H4 (cell line): ENCODE data around the gene POU5F2. TPM values are rescaled to one million over a fixed set of nuclear protein-coding genes. Genes with fewer than 3 reads are reported as not detected.

Experiments
- DNase-seq: peaks from one replicate; pipeline ENCODE4 v3.0.0-alpha.2; 2015; ENCODE audit warnings: low spot score
- total RNA-seq: library from RNA; depleted of rRNA; stranded (reverse); fragments of >200 nt; shearing (Covaris generic); gene quantifications from 2 replicates; pipeline ENCODE4 v1.2.3, GENCODE V29; 2014; rRNA removed

Gene POU5F2
- 0.04 TPM in 1 of 2 replicates, not detected in the other for total RNA-seq

- no peak for DNase-seq
Observed at GRCh38 chr5:93741136-93741811, at the start of gene POU5F2. TSS of gene POU5F2 (minus strand) at chr5:93741600. CDS start at chr5:93741563, 37 bp downstream.

DNA sequence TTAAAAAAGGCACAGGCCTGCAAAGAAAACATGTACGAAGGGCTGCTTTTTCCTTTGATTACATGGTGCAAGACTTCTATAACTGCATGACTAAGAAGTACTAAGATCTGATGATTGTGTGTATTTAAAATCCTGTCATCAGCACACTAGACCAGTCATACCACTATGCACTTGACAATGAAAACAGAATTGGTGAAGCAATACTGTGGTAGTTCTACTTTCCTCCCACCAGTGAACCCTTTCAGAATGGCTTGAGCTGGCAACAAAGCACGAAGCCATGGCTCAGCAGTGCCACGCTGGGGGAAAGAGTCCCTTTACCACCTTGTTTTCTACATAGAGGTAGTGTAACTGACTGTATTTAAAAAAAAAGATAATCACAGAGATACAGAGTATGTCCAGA lies 49.0 kb upstream of the POU5F2 start:
- no peak for DNase-seq

- DNase-seq: peak; percentile 55
Observed at GRCh38 chr5:93789173-93790067, 48.0 kb upstream of the POU5F2 start.

- DNase-seq: no peak
Observed at GRCh38 chr5:93787598-93787997, 46.2 kb upstream of the POU5F2 start.

DNA sequence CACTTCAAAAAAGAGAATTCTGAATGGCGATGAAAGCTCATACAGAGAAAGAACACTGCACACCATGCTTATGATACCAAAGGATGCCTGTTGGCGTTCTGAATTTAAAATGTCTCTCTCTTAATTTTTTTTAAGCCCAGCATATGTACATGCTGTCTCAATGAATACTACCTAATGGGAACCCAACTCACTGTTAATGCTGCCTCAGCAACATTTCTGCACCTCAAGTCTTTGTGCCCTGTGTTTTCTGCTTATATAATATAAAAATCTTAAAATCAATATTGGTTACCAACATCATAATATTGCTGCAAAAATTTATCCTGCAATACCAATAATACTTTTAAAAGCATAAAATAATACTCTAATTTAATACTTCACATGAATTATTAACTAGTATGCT lies 44.1 kb upstream of the POU5F2 start:
- no peak for DNase-seq

GRCh38 chr5:93782978-93783377 lies 41.6 kb upstream of the POU5F2 start:
- DNase-seq: no peak

- no peak for DNase-seq
Observed at GRCh38 chr5:93777620-93778019, 36.2 kb upstream of the POU5F2 start.

- DNase-seq: no peak
Observed at GRCh38 chr5:93756372-93756771, 15.0 kb upstream of the POU5F2 start.

DNA sequence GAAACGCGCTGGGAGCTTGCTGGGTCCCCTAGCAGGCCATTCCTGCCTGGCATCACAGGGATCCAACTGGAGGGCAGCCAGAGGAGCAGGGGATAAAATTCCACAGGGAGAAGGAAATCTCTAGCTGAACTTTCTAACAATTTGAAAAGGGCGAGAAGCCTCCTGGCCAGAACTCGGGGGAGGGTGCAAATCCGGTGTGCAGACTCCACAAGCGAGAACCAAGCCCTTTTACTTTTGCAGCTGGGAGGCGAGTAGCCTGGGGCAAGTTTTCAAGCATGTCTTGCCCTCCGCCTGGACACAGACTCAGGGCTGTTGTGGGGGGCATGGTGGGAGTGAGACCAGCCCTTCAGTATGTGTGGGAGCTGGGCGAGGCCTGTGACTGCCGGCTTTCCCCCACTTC lies 14.3 kb upstream of the POU5F2 start:
- no peak for DNase-seq

GRCh38 chr5:93748875-93749397 lies 7.5 kb upstream of the POU5F2 start:
- no peak for DNase-seq

GRCh38 chr5:93746406-93747056 lies 5.1 kb upstream of the POU5F2 start:
- DNase-seq: no peak

DNA sequence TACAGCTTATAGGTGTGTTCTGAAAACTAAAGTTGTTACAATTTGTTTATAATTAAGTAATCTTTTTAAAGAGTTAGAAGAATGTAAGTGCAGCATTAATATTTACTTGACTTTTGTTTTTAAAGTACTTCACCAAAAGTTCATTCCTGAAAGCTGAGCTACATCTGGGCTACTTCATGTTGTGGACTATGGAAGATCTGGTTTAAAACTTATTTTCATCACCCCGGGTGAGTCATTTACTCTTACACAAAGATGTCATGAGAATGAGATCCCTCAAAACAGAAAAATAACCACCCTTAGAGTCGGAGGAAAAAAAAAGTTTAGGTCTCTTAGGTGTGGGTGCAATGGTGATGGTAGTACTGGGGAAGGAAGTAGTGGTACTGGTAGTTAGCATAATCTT lies 5.1 kb downstream of the POU5F2 start:
- DNase-seq: no peak

GRCh38 chr5:93735378-93735777 lies 6.0 kb downstream of the POU5F2 start:
- DNase-seq: no peak

DNA sequence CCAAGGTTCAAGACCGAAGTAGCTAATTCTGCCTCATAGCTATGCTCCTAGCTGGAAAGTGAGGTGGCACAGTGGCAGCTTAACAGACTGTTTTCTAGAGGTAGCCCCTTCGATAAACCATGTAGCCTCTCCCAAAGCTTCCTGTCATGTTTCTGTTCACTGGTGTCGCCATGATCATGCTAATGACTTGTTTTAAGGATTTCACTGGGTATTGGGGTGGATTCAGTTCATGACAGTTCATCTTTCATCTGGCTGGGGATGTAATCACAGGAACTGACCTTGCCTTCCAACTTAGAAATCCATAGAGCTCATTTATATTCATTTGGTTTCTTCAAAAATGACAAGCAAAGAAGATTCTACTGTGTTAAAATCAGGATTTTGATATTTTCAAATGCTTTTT lies 9.4 kb downstream of the POU5F2 start:
- no peak for DNase-seq

GRCh38 chr5:93726595-93726994 lies 14.8 kb downstream of the POU5F2 start:
- DNase-seq: no peak

DNA sequence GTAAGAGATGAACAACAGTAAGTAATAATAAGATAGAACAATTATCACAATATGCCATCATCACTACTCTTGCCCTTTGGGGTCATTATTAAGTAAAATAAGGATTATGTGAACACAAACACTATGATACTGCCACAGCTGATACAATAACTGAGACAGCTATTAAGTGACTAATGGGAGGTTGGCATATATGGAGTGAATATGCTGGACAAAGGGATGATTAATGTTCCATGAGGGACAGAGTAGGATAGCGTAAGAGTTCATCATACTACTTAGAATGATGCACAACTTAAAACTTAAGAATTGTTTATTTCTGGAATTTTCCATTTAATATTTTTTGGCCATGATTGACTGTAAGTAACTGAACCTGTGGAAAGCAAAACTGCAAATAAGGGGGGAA lies 16.6 kb downstream of the POU5F2 start:
- DNase-seq: no peak

DNA sequence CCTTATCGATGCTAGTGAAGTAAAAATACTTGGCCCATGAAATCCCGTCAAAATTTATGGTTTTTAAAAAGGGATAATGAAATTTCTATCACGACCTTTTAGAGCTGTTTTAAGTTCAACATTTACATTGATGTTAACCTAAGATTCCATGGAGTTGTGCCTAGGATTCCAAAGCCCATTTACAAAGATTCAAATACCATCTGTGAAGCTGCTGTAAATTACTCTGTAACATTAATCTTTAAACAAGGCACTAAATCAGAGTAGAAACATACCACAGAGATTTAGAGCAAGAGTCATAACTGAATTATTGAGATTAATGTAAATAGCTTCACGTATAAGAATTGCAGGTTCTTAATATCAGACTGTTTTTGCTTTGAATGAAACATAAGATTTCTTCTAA lies 17.7 kb downstream of the POU5F2 start:
- no peak for DNase-seq

DNA sequence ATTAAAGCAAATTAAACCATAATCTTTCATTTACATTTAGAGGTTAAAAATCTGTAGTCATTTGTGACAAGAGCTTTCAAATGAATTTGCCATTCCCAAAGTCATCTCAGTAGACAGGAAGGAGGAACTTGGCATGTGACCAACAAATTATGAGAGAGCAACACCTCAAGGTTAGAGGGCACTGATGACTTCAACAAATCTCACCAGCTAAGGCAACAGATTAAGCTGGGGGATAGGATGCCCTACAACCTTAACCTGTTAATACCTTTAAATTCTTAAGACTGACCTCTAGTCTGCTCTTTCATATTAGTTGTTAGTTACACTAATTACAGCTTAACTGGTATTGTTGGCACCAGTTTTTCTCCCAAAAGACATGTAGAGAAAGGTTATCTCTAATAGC lies 18.4 kb downstream of the POU5F2 start:
- peak; percentile 7 for DNase-seq

DNA sequence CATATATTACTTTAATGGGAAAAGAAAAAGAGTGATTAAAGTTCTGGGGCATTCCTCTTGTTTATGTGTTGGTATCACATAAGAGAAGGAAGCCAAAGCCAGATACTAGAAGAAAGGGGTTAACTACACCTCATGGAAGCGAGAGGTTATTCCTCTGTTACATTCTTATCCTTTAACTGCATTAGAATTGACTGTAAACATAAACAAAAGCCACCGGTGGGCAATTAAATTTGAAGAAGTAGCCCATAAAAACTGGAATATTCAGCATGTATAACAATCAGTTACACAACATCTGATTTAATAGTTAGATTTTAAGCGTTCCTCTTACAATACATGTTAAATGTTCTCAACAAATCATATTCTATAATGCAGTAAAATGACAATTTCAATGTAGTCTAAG lies 18.8 kb downstream of the POU5F2 start:
- no peak for DNase-seq

DNA sequence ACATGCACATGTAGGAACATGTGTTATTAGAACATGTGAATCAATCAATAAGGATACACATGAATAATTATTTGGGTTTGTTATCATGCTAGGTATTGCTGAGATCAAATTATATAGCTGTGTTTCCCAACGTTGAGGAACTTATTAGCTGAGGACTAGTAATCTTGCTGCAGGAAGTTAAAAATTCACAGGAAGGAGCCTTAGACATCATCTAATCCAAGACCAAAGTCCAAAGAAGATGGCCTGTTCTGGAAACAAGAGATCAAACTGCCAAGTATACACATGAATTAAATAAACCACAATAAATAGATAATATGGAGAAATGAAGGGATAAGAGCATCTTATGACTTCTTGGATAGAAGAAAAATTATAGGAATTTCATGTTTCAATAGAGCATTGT lies 19.9 kb downstream of the POU5F2 start:
- DNase-seq: no peak

GRCh38 chr5:93721071-93721470 lies 20.3 kb downstream of the POU5F2 start:
- no peak for DNase-seq

DNA sequence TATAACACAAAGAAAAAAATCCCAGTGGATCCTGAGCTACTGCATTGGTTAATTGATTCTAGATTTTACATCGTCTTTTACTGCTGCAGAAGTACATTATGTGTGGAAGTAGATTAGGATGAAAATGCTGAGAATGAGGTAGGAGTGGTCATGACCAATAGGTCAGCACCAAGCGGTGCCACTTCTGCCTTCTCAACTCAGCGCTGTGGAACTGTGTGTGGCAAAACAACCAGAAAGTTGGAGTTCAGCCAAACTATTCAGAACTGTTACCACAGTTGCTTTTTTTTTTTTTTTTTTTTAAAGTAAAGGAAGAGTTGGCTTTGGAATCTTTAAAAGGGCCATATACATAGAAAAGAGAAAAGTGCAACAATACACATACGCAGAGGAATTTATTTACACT lies 24.2 kb downstream of the POU5F2 start:
- peak; percentile 76 for DNase-seq
